HL-60 (cell line): ENCODE results near the gene PPIC.

Experiments
- POLR2AphosphoS5 ChIP-seq: IDR thresholded peaks from 2 replicates; pipeline ENCODE4 v1.6.1; 2012; ENCODE audit warnings: low read depth
- TF ChIP-seq, protein P1 (sequence below): IDR thresholded peaks from one replicate; pipeline ENCODE4 v1.5.1; 2011; ENCODE audit warnings: low read length, control low read depth, inconsistent platforms; ENCODE audit not compliant: insufficient read depth

- TF ChIP-seq, protein P1, sequence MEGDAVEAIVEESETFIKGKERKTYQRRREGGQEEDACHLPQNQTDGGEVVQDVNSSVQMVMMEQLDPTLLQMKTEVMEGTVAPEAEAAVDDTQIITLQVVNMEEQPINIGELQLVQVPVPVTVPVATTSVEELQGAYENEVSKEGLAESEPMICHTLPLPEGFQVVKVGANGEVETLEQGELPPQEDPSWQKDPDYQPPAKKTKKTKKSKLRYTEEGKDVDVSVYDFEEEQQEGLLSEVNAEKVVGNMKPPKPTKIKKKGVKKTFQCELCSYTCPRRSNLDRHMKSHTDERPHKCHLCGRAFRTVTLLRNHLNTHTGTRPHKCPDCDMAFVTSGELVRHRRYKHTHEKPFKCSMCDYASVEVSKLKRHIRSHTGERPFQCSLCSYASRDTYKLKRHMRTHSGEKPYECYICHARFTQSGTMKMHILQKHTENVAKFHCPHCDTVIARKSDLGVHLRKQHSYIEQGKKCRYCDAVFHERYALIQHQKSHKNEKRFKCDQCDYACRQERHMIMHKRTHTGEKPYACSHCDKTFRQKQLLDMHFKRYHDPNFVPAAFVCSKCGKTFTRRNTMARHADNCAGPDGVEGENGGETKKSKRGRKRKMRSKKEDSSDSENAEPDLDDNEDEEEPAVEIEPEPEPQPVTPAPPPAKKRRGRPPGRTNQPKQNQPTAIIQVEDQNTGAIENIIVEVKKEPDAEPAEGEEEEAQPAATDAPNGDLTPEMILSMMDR: no peak
- no peak for TF ChIP-seq POLR2AphosphoS5
These were observed 43.7 kb upstream of the PPIC start for GRCh38 chr5:123080215-123080614.
